ENCODE measurements around the gene GRID2IP.

- TF ChIP-seq EP300 (IDR thresholded peaks at IDR 0.05) (no peak), CTCF (IDR thresholded peaks at IDR 0.05) (no peak)
Observed at GRCh38 chr7:6489612-6490011, 61.6 kb downstream of the GRID2IP start.
